WERI-Rb-1 (cell line): Measurements from ENCODE around the gene GDPD2.
A peak's percentile ranks its signal among the peaks of the same experiment; 100 is the strongest.

Source experiments
- DNase-seq: peaks from one replicate; pipeline ENCODE4 v3.0.0-alpha.2; 2020
- H3K27ac ChIP-seq: fragments of 250-450 bp; sonication (Bioruptor Pico); 2 replicates; pipeline ENCODE4 v1.5.1; 2020; ENCODE audit warnings: mild to moderate bottlenecking, moderate library complexity
- H3K27me3 ChIP-seq: fragments of 250-450 bp; sonication (Bioruptor Pico); 2 replicates; pipeline ENCODE4 v1.5.1; 2021; ENCODE audit warnings: mild to moderate bottlenecking, low read depth, moderate library complexity; ENCODE audit not compliant: insufficient read depth, severe bottlenecking
- H3K36me3 ChIP-seq: fragments of 250-450 bp; sonication (Bioruptor Pico); 2 replicates; pipeline ENCODE4 v1.5.1; 2020; ENCODE audit warnings: mild to moderate bottlenecking, moderate library complexity
- H3K4me3 ChIP-seq: 2 replicates; pipeline ENCODE4 v1.5.1; 2011; ENCODE audit warnings: low read depth, mild to moderate bottlenecking, control low read depth, low read length
- H3K9me3 ChIP-seq: fragments of 250-450 bp; sonication (Bioruptor Pico); 2 replicates; pipeline ENCODE4 v1.5.1; 2021; ENCODE audit warnings: mild to moderate bottlenecking, moderate library complexity; ENCODE audit not compliant: severe bottlenecking
- TF ChIP-seq, protein P1 (sequence below): IDR thresholded peaks from 2 replicates; pipeline ENCODE4 v1.5.1; 2011; ENCODE audit warnings: low read depth, mild to moderate bottlenecking, control low read depth, inconsistent platforms, low read length

The GDPD2 gene

GRCh38 chrX:70455366-70456202 is 32.5 kb downstream of the GDPD2 start:
- Histone ChIP-seq H3K36me3 (no peaks in the 10 kb centered on the region; the same call in 1 of the 2 replicates), H3K27ac (peak overlapping the region; percentile 93), H3K9me3 (no peaks in the 10 kb centered on the region), H3K4me3 (peak overlapping the region; percentile 76), H3K27me3 (peaks cover 52% of the 10 kb centered on the region)
- TF ChIP-seq, protein P1, sequence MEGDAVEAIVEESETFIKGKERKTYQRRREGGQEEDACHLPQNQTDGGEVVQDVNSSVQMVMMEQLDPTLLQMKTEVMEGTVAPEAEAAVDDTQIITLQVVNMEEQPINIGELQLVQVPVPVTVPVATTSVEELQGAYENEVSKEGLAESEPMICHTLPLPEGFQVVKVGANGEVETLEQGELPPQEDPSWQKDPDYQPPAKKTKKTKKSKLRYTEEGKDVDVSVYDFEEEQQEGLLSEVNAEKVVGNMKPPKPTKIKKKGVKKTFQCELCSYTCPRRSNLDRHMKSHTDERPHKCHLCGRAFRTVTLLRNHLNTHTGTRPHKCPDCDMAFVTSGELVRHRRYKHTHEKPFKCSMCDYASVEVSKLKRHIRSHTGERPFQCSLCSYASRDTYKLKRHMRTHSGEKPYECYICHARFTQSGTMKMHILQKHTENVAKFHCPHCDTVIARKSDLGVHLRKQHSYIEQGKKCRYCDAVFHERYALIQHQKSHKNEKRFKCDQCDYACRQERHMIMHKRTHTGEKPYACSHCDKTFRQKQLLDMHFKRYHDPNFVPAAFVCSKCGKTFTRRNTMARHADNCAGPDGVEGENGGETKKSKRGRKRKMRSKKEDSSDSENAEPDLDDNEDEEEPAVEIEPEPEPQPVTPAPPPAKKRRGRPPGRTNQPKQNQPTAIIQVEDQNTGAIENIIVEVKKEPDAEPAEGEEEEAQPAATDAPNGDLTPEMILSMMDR: no peak
- DNase-seq: peak; percentile 20

DNA sequence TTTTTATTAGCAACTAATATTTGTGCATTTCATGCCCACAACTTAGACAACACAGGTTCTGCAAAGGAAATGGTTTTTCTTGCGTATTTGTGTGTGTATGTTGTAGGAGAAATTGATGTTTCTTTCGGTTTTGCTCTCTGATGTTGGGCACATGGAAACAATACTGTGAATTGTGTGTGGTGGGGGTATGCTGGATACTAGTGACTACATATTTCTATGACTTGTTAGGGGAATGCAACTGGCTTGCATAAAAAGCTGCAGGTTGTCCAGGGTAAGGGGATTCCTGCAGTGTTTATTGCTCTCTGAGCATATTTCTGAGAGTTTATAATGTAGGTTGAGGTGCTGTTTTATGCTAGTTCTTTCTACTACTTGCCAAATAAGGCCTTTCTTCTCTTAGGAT is 33.1 kb downstream of the GDPD2 start:
- H3K27ac ChIP-seq: peak overlapping the region; percentile 93
- no peaks in the 10 kb centered on the region; the same call in 1 of the 2 replicates for H3K36me3 ChIP-seq
- no peak for DNase-seq
- H3K4me3 ChIP-seq: peak overlapping the region; percentile 76
- H3K9me3 ChIP-seq: no peaks in the 10 kb centered on the region
- peaks cover 48% of the 10 kb centered on the region for H3K27me3 ChIP-seq
- TF ChIP-seq, protein P1: no peak

- no peaks in the 10 kb centered on the region for H3K9me3 ChIP-seq
Observed at GRCh38 chrX:70461026-70461425, 37.9 kb downstream of the GDPD2 start.

DNA sequence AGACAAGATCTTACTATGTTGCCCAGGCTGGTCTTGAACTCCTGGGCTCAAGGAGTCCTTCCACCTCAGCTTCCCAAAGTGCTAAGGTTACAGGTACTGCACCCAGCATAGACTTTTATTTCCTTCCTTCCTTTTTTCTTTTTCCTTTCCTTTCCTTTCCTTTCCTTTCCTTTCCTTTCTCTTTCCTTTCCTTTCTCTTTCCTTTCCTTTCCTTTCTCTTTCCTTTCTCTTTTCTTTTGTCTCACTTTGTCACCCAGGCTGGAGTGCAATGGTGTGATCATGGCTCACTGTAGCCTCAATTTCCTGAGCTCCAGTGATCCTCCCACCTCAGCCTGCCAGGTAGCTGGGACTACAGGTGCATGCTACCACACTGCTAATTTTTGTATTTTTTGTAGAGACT is 40.9 kb downstream of the GDPD2 start:
- H3K9me3 ChIP-seq: no peaks in the 10 kb centered on the region
- no peaks in the 10 kb centered on the region for H3K27me3 ChIP-seq
- no peak for DNase-seq
- H3K4me3 ChIP-seq: no peak overlapping the region
- no peak overlapping the region for H3K27ac ChIP-seq
- H3K36me3 ChIP-seq: no peaks in the 10 kb centered on the region; the same call in 1 of the 2 replicates
- TF ChIP-seq, protein P1: no peak

More at GRCh38 chrX:70461026-70461425, 37.9 kb downstream of the GDPD2 start:
- Histone ChIP-seq H3K36me3 (no peaks in the 10 kb centered on the region; the same call in 1 of the 2 replicates), H3K27ac (no peak overlapping the region), H3K27me3 (peaks cover 16% of the 10 kb centered on the region), H3K4me3 (no peak overlapping the region)
- TF ChIP-seq, protein P1: no peak
- DNase-seq: no peak

DNA sequence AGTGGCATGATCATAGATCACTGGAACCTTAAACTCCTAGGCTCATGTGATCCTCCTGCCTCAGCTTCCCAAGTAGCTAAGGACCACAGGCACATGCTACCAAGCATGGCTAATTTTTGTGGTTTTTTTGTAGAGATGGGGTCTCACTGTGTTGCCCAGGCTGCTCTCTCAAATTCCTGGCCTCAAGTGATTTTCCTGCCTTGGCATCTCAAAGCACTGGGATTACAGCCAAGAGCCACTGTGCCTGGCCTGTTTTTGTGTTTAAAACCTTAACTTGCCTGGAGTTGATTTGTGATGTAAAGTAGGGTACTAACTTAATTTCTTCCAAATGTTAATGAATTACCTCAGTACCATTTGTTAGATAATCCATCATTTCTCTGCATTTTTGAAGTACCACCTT is 43.9 kb downstream of the GDPD2 start:
- no peaks in the 10 kb centered on the region for H3K9me3 ChIP-seq
- H3K27ac ChIP-seq: no peak overlapping the region
- H3K4me3 ChIP-seq: no peak overlapping the region
- peaks cover 7% of the 10 kb centered on the region for H3K27me3 ChIP-seq
- DNase-seq: no peak
- no peaks in the 10 kb centered on the region; the same call in 1 of the 2 replicates for H3K36me3 ChIP-seq
- TF ChIP-seq, protein P1: no peak

GRCh38 chrX:70468709-70469108 is 45.6 kb downstream of the GDPD2 start:
- DNase-seq: no peak
- H3K27me3 ChIP-seq: peaks cover 8% of the 10 kb centered on the region
- no peak overlapping the region for H3K4me3 ChIP-seq
- H3K36me3 ChIP-seq: no peaks in the 10 kb centered on the region; the same call in 1 of the 2 replicates
- H3K9me3 ChIP-seq: no peaks in the 10 kb centered on the region
- no peak overlapping the region for H3K27ac ChIP-seq
- TF ChIP-seq, protein P1: no peak
